Measurements from ENCODE around the gene ADAMTS6.
A peak's percentile ranks its signal among the peaks of the same experiment; 100 is the strongest.
"Not testable (repeated sequence)": the region's sequence is repeated elsewhere in the genome, so short reads cannot be mapped to it uniquely, and the experiment has no call there.

Gene ADAMTS6

GRCh38 chr5:65481635-65482295 is at the start of gene ADAMTS6:
TSS of gene ADAMTS6 (minus strand) at chr5:65481920. CDS start at chr5:65473673, 8,247 bp downstream.
- peak; percentile 44 to 77 for DNase-seq (ENCODE audit: low read depth in 1 of 2, low spot score in 1 of 2)

GRCh38 chr5:65530904-65531303 is 49.2 kb upstream of the ADAMTS6 start:
- DNase-seq (ENCODE audit: low read depth in 1 of 2, low spot score in 1 of 2), result no peak

GRCh38 chr5:65525726-65526125 is 44.0 kb upstream of the ADAMTS6 start:
- DNase-seq (ENCODE audit: low read depth in 1 of 2, low spot score in 1 of 2), result no peak

GRCh38 chr5:65512170-65512937 is 30.6 kb upstream of the ADAMTS6 start:
- no peak for DNase-seq (ENCODE audit: low read depth in 1 of 2, low spot score in 1 of 2)

- DNase-seq (ENCODE audit: low read depth in 1 of 2, low spot score in 1 of 2), result no peak
These were observed 27.3 kb upstream of the ADAMTS6 start for GRCh38 chr5:65508978-65509377.

GRCh38 chr5:65506961-65507360 is 25.2 kb upstream of the ADAMTS6 start:
- DNase-seq (ENCODE audit: low read depth in 1 of 2, low spot score in 1 of 2), result no peak

GRCh38 chr5:65489119-65489518 is 7.4 kb upstream of the ADAMTS6 start:
- DNase-seq (ENCODE audit: low read depth in 1 of 2, low spot score in 1 of 2), result no peak

GRCh38 chr5:65488038-65488687 is 6.4 kb upstream of the ADAMTS6 start:
- DNase-seq (ENCODE audit: low read depth in 1 of 2, low spot score in 1 of 2), result not testable (repeated sequence)

GRCh38 chr5:65486803-65487202 is 5.1 kb upstream of the ADAMTS6 start:
- DNase-seq (ENCODE audit: low read depth in 1 of 2, low spot score in 1 of 2), result not testable (repeated sequence)

GRCh38 chr5:65485405-65485804 is 3.7 kb upstream of the ADAMTS6 start:
- DNase-seq (ENCODE audit: low read depth in 1 of 2, low spot score in 1 of 2), result no peak

- DNase-seq (ENCODE audit: low read depth in 1 of 2, low spot score in 1 of 2), result no peak
These were observed 2.0 kb upstream of the ADAMTS6 start for GRCh38 chr5:65483546-65484346.

- no peak for DNase-seq (ENCODE audit: low read depth in 1 of 2, low spot score in 1 of 2)
These were observed 1.2 kb upstream of the ADAMTS6 start for GRCh38 chr5:65482736-65483545.

GRCh38 chr5:65482296-65482735 is 596 bp upstream of the ADAMTS6 start:
- DNase-seq (ENCODE audit: low read depth in 1 of 2, low spot score in 1 of 2), result no peak

GRCh38 chr5:65481171-65481581 is 544 bp downstream of the ADAMTS6 start:
- DNase-seq (ENCODE audit: low read depth in 1 of 2, low spot score in 1 of 2), result no peak

GRCh38 chr5:65480306-65480865 is 1.3 kb downstream of the ADAMTS6 start:
- DNase-seq (ENCODE audit: low read depth in 1 of 2, low spot score in 1 of 2), result no peak

GRCh38 chr5:65479527-65479926 is 2.2 kb downstream of the ADAMTS6 start:
- DNase-seq (ENCODE audit: low read depth in 1 of 2, low spot score in 1 of 2), result no peak

GRCh38 chr5:65478336-65478735 is 3.4 kb downstream of the ADAMTS6 start:
- no peak for DNase-seq (ENCODE audit: low read depth in 1 of 2, low spot score in 1 of 2)

- DNase-seq (ENCODE audit: low read depth in 1 of 2, low spot score in 1 of 2), result no peak
These were observed 5.8 kb downstream of the ADAMTS6 start for GRCh38 chr5:65475895-65476294.

GRCh38 chr5:65475336-65475735 is 6.4 kb downstream of the ADAMTS6 start:
- no peak for DNase-seq (ENCODE audit: low read depth in 1 of 2, low spot score in 1 of 2)

GRCh38 chr5:65474130-65474711 is 7.5 kb downstream of the ADAMTS6 start:
- no peak for DNase-seq (ENCODE audit: low read depth in 1 of 2, low spot score in 1 of 2)
